Chondrocyte (in vitro differentiated cells): ENCODE data around the gene ADSL. TPM values are rescaled to one million over a fixed set of nuclear protein-coding genes. Genes with fewer than 3 reads are reported as not detected.

Experiments used
- DNase-seq: peaks from one replicate; pipeline ENCODE4 v3.0.0; 2021; ENCODE audit warnings: mixed read lengths, low spot score
- H3K27ac Mint-ChIP-seq: one replicate; pipeline ENCODE4 v1.8.0; 2021; ENCODE audit warnings: mild to moderate bottlenecking, moderate library complexity, mixed read lengths; ENCODE audit not compliant: unreplicated experiment
- H3K27me3 Mint-ChIP-seq: 2 replicates; pipeline ENCODE4 v1.8.0; 2021; ENCODE audit warnings: low read depth, mixed read lengths
- H3K36me3 Mint-ChIP-seq: 2 replicates; pipeline ENCODE4 v1.8.0; 2021; ENCODE audit warnings: low read depth, mixed read lengths
- H3K4me1 Mint-ChIP-seq: 2 replicates; pipeline ENCODE4 v1.8.0; 2021; ENCODE audit warnings: low read depth, mild to moderate bottlenecking, mixed read lengths
- H3K4me3 Mint-ChIP-seq: one replicate; pipeline ENCODE4 v1.8.0; 2021; ENCODE audit warnings: mild to moderate bottlenecking, moderate library complexity, mixed read lengths; ENCODE audit not compliant: unreplicated experiment
- H3K9me3 Mint-ChIP-seq: 2 replicates; pipeline ENCODE4 v1.8.0; 2021; ENCODE audit warnings: low read depth, mixed read lengths
- total RNA-seq: library from RNA; stranded (reverse); gene quantifications from 3 replicates; pipeline ENCODE4 v1.2.1, GENCODE V29; 2021
- TF ChIP-seq, protein P1 (sequence below): fragments of 200-600 bp; sonication (generic); IDR thresholded peaks from 2 replicates; pipeline ENCODE4 v1.5.0; 2021; ENCODE audit warnings: antibody characterized with exemption, mild to moderate bottlenecking, moderate library complexity

ADSL gene
- total RNA-seq, 1 donor from 2014 or later: 62.2 TPM

DNA sequence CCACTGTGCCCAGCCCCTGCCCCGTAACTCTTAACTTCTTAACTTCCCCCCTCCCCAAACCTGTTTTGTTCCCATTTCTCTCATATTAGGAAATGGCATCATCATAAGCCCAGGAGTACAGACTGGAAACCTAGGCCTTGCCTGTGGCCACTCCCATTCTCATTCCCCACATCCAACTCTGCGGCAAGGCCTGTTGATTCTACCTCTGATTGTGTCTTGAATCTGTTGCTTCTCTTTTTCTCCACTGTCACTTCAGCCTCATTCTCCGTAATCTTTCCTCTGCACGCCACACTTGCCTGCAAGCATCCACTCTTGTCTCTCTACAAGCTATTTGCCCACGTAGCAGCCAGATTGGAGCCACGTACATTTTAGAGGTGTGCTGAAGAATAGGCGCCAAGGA is 49.3 kb downstream of the ADSL start:
- Mint-ChIP-seq H3K27ac (peak overlapping the region; percentile 45), H3K4me3 (no peak overlapping the region), H3K4me1 (peaks cover 32% of the 10 kb centered on the region)

DNA sequence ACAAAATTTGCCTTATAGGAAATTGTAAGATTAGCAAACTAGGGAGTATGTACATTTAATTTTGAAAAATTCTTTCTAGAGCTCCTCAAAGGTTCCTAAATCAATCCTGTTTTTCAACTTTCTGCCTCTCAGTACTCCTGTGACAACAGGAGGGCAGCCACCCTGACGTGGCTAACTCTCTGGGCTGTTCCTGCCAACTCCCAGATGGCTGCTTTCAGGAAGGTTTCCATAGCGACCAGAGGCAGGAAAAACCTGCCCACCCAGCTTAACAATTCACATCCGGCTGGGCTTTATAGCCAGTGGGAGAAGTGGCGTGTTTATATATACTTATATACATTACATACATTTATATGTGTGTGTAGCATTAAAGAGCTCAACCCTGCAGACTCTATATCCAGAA is 50.6 kb downstream of the ADSL start:
- no peak overlapping the region for H3K4me3 Mint-ChIP-seq
- DNase-seq: no peak
- H3K27ac Mint-ChIP-seq: peak overlapping the region; percentile 95

More for the DNA sequence above, 49.3 kb downstream of the ADSL start:
- no peak for DNase-seq
- Mint-ChIP-seq H3K27me3 (no peaks in the 10 kb centered on the region), H3K36me3 (peaks cover 4% of the 10 kb centered on the region), H3K9me3 (no peaks in the 10 kb centered on the region)
- TF ChIP-seq, protein P1, sequence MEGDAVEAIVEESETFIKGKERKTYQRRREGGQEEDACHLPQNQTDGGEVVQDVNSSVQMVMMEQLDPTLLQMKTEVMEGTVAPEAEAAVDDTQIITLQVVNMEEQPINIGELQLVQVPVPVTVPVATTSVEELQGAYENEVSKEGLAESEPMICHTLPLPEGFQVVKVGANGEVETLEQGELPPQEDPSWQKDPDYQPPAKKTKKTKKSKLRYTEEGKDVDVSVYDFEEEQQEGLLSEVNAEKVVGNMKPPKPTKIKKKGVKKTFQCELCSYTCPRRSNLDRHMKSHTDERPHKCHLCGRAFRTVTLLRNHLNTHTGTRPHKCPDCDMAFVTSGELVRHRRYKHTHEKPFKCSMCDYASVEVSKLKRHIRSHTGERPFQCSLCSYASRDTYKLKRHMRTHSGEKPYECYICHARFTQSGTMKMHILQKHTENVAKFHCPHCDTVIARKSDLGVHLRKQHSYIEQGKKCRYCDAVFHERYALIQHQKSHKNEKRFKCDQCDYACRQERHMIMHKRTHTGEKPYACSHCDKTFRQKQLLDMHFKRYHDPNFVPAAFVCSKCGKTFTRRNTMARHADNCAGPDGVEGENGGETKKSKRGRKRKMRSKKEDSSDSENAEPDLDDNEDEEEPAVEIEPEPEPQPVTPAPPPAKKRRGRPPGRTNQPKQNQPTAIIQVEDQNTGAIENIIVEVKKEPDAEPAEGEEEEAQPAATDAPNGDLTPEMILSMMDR: no peak

DNA sequence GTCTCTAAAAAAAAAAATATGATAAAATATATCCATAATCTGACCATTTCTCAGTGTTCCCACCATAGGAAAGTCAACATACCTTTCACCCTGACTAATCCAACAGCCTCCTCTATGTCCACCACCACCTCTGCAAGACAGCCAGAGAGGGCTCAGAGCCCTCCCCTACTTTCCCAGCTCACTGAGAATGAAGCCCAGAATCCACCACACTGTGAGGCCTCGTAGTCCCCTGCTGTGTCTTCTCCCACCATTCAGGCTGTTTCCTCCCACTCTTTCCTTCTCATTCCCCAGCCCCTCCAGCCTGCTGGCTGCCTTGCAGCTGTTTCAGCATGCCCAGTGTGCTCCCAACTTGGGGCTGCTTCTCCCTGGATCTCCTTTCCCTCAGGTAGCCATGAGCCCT is 51.1 kb downstream of the ADSL start:
- H3K36me3 Mint-ChIP-seq: peaks cover 7% of the 10 kb centered on the region
- no peaks in the 10 kb centered on the region for H3K27me3 Mint-ChIP-seq
- H3K4me3 Mint-ChIP-seq: peak overlapping the region; percentile 13
- no peak for DNase-seq
- no peaks in the 10 kb centered on the region for H3K9me3 Mint-ChIP-seq
- peak overlapping the region; percentile 95 for H3K27ac Mint-ChIP-seq
- TF ChIP-seq, protein P1: no peak
- H3K4me1 Mint-ChIP-seq: peaks cover 32% of the 10 kb centered on the region

More for the DNA sequence above, 50.6 kb downstream of the ADSL start:
- H3K9me3 Mint-ChIP-seq: no peaks in the 10 kb centered on the region
- peaks cover 32% of the 10 kb centered on the region for H3K4me1 Mint-ChIP-seq
- TF ChIP-seq, protein P1: no peak
- H3K27me3 Mint-ChIP-seq: no peaks in the 10 kb centered on the region
- peaks cover 6% of the 10 kb centered on the region for H3K36me3 Mint-ChIP-seq

DNA sequence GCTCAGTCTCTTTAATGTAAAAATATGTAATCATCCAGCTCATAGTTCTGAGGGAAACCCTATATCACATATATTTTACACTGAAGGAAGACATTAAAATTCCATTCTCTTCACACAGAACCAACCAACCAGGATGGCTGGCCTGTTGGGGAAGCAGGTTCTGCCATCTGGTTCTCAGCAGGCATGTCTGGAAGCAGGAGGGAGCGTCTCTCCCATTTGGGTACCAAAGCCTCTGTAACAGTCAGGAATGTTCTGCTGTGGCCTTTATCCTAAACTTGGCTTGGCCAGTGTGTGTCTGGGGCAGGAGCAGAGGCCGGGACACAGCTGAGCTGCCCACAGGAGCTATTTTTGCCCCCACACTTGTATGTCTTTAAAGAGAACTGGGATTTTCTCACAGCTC is 53.3 kb downstream of the ADSL start:
- DNase-seq: no peak
- Mint-ChIP-seq H3K27me3 (no peaks in the 10 kb centered on the region), H3K27ac (peak overlapping the region; percentile 60), H3K9me3 (no peaks in the 10 kb centered on the region), H3K4me1 (peaks cover 32% of the 10 kb centered on the region), H3K36me3 (peaks cover 12% of the 10 kb centered on the region), H3K4me3 (no peak overlapping the region)
- TF ChIP-seq, protein P1: no peak

DNA sequence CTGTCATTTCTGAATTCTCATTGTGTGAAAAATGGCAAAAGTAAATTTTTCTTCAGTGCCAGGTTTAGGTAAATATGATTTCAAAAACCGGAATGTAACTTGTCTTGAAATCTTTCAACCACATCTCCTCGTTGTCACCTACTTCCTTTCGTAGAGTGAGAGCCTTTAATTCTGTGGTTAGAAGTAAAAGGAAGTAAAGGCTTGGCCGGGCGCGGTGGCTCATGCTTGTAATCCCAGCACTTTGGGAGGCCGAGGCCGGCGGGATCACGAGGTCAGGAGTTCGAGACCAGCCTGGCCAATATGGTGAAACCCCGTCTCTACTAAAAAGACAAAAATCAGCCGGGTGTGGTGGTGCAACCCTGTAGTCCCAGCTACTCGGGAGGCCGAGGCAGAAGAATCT is 53.9 kb downstream of the ADSL start:
- Mint-ChIP-seq H3K27ac (peak overlapping the region; percentile 60), H3K36me3 (peaks cover 12% of the 10 kb centered on the region), H3K9me3 (no peaks in the 10 kb centered on the region), H3K27me3 (no peaks in the 10 kb centered on the region), H3K4me3 (no peak overlapping the region), H3K4me1 (peaks cover 32% of the 10 kb centered on the region)
- TF ChIP-seq, protein P1: no peak
- no peak for DNase-seq
